HG03442 (cell line): ENCODE measurements around the gene SPAG16.
"Not testable (repeated sequence)": the region's sequence is repeated elsewhere in the genome, so short reads cannot be mapped to it uniquely, and the experiment has no call there.

ENCODE experiments used
- ATAC-seq: cut with Tn5 transposase; IDR thresholded peaks from one replicate; pipeline ENCODE4 v1.9.1; 2021; ENCODE audit warnings: mild to moderate bottlenecking, moderate library complexity; ENCODE audit not compliant: unreplicated experiment

SPAG16 gene

DNA sequence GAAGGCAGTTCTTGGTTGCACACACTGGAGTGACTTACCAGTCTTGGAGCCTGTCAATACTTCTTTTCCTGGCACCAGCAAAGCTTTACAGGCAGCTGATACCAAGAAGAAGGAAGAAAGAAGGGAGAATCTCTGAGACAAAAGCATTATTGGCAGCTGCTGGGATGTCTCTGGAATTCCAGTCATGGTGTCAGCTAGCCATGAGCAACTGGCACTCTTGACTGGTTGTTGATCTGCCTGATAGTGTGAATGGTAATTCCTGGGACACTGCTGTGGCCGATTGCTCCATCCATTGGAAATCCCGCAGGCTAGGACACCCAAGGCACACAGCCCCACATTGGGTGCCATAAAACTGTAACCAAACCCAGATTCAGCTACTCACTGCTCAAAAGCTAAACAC, 17.8 kb upstream of the SPAG16 start:
- no peak for ATAC-seq

DNA sequence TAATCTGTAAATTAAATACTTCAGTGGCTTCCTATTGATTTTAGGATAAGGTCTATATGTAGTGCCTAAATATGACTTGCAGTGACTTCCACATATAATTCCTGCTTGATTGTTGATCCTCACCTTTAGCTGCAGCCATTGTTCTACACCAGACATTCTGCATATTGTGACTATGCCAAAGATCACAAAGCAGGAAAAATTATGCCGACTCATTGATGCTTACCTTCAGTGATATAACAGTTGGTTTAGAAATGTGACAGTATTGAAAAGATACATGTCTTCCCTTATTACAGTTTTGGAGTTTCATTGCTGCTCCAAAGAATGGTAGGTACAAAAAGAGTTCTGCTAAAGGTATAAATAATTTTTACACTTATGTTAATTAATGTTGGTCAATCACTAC, 12.3 kb upstream of the SPAG16 start:
- ATAC-seq, result no peak

DNA sequence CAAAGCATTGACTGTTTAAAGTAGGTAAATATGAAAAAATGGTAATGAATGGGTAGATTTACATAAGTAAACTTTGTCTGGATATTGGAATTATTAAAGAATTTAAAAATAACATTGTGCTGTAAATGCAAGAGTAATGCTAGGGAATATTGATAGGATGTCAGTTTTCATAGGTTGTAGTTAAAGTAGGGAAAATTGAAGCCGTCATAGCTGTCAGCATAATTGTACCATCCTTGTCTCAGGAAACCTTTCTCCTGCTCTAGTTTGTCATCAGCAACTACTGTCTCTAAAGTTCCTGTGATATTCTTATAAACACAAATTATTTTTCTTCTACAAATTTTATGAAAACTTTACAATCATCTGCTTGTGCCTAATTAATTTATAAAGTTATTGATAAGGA, 10.1 kb upstream of the SPAG16 start:
- ATAC-seq, result no peak

DNA sequence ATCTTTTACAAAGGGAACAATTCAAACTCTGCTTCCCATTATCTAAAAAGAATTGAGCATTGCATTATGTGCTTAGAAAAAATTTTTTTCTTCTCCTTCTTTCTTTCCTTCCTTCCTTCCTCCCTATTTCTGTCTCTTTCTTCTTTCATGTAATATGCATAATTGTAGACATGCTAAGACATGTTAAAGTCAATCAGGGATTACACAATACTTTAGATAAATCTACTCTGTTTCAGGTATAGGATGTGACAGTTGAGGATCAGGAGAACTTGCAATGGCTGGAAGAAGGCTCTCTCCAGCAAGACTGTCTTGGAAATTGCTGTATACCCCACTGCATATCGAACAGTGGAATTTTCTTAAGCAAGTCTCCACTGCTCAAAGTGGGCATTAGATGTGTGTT, 9.0 kb upstream of the SPAG16 start:
- ATAC-seq, result no peak

DNA sequence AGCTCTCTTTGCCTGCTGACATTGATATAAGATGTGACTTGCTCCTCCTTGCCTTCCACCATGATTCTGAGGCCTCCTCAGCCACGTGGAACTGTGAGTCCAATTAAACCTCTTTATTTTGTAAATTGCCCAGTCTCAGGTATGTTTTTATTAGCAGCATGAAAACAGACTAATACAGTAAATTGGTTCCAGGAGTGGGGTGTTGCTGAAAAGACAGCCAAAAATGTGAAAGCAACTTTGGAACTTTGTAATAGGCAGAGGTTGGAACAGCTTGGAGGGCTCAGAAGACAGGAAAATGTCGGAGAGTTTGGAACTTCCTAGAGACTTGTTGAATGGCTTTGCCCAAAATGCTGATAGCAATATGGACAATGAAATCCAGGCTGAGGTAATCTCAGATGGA, 7.1 kb upstream of the SPAG16 start:
- ATAC-seq, result not testable (repeated sequence)

DNA sequence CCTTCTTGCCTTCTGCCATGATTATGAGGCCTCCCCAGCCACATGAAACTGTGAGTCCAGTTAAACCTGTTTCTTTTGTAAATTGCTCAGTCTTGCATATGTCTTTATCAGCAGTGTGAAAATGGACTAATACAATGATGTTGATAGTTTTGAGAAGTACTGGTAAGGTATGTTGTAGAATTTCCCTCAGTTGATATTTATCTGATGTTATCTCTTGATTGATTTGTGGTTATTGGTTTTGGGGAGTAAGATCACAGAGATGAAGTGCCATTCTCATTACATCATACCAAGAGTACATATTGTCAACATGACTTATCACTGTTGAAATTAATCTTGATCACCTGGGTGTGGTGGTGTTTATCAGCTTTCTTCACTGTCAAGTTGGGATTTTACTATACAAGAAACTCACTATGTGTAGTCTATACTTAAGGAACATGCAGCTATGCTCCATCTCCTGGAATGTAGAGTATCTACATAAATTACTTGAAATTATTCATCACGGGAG, 5.1 kb upstream of the SPAG16 start:
- no peak for ATAC-seq

DNA sequence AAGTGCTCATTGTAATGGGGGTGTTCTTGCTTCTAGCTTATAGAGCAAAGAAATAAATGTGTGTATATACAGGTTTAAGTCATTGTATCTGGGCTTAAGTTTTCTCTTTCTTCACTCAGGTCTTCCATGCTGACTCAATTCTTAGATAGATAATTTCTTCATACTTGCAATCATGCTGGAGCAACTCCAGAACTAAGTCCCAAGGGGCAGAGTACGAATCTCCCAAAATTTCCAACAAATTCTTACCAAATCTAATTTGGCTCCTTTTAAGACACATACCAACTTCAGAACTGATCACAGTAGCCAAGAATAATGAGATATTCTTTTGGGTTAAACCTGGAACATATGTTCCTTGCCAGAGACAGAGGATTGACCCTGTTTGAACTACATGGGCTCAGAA, 4.3 kb upstream of the SPAG16 start:
- no peak for ATAC-seq

DNA sequence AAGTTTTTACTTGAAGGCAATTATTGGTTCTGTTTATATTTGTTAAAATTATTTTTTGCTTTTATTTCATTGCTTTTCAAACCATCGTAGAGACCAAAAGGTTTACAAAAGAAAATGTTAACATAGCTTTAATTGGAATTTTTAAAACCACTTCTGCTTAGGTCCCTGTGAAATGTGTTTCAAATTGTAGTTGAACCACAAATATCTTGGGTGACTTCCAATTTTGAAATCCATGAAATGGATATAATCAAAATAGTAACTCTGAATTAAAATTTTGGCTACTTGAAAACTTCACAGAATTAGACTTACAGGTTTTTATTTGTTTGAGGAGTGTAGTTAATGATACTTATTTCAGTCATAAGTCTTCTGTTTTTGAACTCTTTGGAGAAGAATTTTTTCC, 3.1 kb upstream of the SPAG16 start:
- no peak for ATAC-seq

DNA sequence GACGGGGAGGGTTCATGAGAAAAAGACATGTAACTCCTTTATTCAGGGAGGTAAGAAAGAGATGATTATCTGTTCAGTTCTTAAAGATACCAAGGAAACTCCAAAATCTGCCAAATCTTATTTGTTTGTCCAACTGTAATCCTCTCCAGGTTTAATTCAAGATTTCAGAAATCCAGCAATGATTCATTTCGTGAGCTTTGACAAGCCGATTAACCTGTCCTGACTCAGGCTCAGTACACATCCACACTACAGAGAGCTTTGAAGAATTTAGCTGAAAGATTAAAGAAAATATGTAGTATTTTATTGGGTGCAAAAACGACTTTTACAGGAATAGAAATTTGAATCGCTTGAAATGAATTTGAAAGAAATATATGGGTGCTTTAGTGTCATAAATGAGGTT, 1.1 kb downstream of the SPAG16 start:
- ATAC-seq, result no peak

DNA sequence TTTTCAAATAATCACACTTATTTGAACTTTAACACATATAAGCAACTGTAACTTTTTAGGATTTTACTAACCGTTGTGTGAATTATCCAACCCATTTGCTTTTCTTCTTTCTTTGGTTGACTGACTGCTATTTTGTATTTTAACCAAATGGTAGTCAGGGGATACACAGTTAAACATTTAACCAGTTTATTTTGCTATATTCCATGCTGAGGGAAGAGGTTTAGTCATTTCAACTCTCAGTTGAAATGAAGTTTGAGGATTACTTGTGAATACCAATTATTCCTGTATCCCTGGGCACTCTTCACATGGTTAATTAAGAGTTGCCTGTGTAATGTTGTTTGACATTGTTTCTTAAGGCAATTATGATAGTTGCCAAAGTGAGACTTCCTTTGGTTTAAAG, 1.9 kb downstream of the SPAG16 start:
- ATAC-seq, result no peak

DNA sequence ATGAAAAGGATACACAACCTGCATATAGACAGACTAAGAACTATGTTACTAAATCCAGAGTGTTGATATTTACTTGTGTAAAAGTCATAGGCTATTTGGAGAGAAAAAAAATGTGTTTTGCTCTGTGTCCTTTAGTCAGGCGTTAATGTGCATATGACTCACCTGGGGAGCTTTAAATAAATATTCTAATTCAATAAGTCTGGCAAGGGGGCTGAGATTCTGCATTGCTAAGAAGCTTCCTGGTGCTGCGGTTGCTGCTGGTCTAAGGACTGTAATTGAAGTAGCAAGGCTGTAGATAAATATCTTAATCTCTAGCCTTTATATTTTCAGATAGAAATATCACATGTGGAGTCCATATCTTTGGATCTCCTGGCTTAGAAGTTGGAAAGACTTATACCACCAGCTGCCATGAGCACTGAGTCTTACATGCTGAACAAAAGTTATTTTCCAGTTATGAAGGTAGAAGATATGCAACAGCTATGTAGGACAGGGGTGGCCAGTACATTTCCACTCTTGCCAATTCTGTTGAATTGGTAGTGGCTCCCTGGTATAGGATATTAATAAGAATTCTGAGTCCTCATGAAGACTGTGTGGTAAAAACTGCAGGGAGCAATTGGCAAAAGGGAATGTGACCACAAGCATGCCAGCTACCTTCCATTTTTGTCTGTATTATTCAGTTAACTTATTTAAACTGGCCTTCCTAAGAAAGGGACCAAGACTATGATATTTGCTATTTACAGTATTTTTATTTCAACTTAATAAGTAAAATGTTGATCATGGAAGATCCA, 4.8 kb downstream of the SPAG16 start:
- ATAC-seq, result no peak

DNA sequence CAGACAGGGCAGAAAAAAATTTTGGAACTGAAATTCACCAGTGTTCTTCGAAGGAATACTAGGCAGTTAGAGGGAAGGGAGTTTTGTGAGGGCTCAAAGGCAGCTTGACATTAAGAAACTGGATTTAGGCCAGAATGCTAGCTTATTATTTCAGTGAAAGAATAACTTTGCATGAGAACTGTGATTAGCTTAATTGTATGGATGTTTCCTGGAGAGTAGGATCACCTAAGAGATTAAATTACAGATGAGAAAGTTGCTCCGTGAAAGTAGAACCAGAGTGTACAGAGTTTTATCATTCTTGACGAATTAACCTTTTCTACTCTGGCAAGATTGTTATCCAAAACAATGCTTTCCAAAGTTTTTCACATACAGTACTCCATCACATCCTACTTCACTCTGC, 6.2 kb downstream of the SPAG16 start:
- no peak for ATAC-seq

DNA sequence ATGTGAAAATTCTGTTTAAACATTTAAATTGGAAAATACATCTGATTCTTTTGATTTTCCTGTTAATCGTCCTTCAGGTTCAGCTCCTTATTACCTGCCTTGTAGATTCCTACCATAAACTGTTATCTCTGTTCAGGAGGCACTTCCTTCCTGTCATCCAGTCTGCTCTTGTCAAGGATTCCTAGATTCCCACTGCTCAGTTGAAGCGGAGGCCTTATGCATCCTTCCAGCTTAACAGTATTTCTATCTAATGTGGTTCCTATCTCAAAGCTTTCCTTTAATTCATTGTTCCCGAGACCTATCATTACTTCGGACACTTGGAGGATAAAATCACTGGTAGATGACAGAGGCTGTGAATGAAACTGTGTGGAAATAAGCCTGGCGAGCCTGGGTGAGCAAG, 12.0 kb downstream of the SPAG16 start:
- ATAC-seq, result no peak

DNA sequence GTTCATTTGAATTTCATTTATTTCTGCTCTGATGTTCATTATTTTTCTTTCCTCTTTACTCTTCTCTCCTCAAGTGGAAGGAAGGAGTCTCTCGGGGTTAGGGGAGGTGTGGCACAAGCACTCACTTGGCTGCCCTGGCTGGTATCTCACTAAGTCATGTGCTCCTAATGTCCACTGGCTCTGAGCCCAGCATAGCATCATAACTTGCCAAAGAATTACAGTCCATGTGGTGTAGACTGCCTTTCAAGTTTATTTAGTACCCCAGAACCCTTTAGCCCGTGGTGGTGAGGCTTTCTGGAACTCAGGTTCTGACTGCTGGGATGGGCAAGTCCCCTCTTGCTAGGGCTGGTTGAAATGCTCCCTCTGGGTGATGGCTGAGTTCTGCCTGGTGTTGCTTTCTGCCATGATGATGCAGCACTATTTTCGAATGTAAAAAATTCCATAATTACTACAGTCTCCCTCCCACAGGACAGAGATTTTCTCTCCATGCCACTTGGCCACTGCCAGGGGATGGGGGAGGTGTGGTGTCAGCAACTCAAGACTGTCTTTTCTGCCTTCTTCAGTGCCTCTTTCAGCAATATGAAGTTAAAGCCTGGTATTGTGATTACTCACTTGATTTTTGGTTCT, 22.2 kb downstream of the SPAG16 start:
- ATAC-seq, result no peak

DNA sequence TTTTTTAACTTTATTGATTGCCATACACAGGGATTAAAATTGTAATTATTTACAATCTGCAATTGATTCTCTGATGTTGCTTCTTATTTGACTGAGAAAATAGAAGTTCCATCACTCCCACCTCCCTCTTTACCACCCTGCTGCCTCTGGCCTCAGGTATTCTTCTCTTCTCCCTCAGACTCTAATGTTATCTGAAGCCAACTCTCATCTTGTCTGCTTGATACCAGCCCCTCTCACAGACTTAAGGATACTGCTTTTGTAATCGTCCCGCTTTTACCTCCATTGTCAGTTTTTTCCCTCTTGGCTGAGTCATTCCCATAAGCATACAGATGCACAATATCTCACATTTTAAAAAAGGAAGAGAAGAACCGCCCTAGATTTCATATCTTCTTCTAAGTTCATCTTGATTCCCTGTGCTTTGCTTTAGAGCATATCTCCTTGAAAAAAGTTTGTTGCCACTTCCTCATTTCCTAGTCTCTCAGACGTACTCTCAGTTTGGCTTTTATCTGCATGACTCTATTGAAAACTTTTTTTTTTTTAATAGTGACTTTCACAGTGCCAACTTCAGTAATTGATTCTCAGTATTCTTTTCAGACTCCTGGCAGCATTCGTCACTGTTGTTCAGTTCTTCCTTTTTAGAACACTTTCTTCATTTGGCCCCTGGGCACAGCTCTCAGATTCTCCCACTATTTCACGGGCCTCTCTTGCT, 31.1 kb downstream of the SPAG16 start:
- no peak for ATAC-seq

DNA sequence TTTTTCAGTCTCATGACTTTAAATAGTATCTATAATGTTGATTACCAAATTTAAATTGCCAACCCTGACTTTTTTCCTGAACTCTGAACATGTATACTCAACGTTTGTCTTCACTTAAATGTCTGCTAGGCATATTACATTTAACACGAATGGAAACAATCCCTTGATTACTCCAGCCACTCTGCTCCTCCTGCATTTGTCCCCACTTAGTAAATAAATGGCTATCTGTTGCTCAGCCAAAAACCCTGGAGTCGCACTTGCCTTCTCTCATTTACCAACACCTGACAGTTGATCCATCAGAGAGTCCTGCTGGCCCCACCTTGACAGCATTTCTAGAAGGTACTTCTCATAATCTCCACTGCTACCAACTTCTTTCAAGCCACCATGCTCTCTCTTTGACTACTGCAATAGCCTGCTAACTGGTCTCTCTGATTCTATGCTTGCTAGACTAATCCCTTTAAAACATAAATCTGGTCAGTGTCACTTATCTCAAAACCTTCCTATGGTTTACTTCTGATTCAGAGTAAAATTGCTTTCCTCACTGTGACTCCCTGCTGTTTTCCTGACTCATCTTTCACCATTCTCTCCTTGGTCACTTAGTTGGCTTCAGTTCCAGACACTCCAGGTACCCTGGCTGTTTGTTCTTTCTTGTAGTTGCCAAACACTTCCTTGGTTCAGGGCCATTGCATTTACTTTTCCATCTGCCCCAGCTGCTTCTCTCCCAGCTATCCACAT, 31.9 kb downstream of the SPAG16 start:
- no peak for ATAC-seq

DNA sequence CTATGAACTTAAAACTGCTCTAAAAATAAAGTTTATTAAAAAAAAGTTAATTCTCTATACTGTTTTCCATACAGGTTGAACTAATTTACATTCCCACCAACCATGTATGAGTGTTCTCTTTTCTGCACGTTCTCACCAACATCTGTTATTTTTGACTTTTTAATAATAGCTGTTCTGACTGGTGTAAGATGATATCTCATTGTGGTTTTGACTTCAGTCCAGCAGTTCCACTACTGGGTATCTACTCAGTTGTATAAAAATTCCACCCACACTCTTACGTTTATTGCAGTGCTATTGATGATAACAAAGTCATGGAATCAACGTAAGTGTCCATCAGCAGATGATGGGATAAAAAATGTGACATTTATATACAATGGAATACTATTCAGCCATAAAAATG, 33.7 kb downstream of the SPAG16 start:
- no peak for ATAC-seq

DNA sequence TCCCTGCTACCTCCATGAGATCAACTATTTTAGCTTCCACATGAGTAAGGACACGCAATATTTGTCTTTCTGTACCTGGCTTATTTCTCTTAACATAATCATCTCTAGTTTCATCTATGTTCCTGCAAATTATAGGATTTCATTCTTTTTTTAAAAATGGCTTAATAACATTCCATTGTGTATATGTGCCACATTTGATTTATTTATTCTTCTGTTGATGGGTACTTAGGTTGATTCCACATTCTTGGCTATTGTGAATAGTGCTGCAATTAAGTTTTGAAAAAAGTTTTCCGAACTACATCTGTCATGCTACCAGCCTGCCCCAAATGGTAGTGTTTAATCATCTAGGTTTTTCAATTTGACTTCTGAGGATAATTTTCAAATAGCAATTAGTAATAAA, 36.3 kb downstream of the SPAG16 start:
- no peak for ATAC-seq

DNA sequence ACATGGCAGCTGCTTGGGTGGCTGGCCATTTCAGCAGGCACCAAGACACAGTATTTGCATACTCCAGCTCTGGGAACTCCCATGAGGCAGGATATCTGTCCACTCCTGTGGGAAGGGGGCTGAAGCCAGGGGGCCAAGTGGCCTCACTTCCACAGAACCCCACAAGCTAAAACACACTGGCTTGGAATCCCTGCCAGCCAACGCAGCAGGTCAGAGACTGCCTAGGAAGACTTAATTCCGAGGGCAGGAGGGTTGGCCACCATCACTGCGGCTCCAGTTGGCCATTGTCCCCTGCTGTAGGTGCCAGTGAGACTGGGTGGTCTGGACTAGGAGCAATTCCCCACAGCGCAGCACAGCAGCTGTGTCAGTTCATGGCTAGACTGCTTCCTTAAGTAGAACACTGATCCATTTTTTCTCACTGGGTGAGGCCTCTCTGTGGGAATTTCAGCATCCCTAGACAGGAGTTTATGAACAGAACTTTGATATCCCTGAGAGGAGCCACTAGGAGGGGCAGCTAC, 52.0 kb downstream of the SPAG16 start:
- no peak for ATAC-seq

DNA sequence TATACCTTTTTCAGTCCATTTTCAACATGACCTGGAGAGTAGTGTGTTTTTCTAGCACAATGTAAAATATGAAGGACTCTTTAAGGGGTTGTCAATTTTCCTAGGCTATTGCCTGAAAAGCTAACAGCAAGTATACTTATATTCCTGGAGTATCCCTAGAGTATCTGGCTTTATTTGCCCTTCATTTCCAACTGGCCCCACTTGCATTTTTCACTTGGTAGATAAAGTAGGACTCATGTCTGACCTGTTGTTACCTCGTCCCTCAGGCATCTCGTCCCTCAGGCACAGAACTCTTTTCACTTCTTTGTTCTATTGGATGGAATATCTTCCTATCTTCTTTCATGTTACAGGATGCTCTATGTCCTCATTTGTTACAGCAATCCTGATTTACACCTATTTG, 69.2 kb downstream of the SPAG16 start:
- no peak for ATAC-seq

DNA sequence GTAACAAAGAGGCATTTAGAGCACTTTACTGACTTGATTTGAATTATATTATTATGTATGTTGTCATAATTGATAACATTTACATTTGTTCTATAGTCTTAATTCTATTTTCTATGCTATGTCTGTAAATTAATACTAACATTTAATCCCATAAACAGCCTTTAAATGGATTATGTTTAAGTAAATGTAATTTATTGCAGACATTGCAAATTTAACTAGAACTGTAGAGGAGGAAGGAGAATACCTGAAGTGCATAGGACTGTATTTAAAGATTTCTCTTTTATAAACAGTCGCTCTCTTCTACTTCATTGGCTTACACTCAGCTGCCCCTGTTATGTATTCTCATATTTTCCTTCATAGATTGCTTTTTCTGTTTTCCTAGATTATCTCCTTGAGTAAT, 92.4 kb downstream of the SPAG16 start:
- no peak for ATAC-seq
